Activated gamma-delta T cell treated with anti-CD3 and anti-CD28 coated beads, Interleukin-2, amount 50 U/mL, for 16 hours (primary cell): ENCODE data around the gene LAP3.
"Not testable (repeated sequence)": the region's sequence is repeated elsewhere in the genome, so short reads cannot be mapped to it uniquely, and the experiment has no call there.

Experiments used
- DNase-seq: peaks from one replicate; pipeline ENCODE4 v3.0.0-alpha.2; 2020; ENCODE audit warnings: low read depth

Gene LAP3

DNA sequence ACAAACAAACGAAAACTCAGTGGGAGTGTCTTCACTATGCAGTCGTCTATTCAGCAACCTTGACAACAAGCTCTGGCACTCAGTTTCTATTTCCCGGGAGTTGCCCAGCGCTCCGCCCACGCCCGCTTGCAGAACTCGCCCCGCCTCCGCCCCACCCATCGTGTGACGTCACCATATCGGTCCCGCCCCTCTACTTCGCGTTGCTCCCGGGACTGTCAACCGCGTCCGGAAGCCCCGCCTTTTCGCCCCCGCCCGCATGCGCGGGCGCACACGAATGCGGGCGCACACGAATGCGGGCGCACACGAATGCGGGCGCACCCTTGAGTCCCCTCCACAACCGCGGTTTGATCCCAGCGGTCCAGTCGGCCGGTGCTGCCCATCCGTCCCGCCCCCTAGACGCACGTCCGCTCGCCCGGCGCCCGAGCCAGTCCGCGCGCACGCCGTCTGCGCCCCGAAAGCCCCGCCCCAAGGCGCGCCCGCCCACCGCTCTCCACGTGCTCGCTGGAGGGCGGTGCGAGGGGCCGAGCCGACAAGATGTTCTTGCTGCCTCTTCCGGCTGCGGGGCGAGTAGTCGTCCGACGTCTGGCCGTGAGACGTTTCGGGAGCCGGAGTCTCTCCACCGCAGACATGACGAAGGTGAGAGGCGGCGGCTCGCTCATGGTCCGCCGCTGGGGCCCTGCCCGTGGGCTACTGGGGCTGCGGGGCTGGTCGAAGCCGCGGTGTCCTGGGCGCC, at the start of gene LAP3:
LAP3 (plus strand) TSS at position 267 of the 733 bp plus-strand sequence; CDS start at position 535, 268 bp downstream.
- peak; percentile 99 for DNase-seq

DNA sequence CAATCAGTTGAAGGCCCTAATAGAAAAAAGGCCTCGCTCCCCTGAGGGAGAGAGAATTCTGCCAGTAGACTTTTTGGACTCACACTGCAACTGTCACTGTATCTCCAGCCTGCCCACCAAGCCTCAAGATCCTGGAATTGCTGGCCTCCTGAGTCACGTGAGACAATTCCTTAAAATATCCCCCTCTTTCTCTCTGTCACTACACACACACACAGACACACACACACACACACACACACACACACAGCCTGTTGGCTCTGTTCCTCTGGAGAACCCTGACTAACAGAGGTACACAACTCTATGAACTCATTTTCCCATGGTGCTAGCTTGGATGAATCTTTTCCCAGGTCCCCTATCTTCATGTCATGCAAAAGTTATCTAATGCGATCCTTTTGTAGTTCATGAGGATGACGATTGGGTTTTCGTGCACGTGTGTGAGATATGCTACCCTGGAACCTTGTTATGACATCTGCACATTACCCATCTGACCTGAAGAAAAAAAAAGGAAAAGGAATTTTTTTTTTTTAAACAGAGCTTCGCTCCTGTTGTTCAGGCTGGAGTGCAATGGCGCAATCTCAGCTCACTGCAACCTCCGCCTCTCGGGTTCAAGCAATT, 48.3 kb upstream of the LAP3 start:
- no peak for DNase-seq

DNA sequence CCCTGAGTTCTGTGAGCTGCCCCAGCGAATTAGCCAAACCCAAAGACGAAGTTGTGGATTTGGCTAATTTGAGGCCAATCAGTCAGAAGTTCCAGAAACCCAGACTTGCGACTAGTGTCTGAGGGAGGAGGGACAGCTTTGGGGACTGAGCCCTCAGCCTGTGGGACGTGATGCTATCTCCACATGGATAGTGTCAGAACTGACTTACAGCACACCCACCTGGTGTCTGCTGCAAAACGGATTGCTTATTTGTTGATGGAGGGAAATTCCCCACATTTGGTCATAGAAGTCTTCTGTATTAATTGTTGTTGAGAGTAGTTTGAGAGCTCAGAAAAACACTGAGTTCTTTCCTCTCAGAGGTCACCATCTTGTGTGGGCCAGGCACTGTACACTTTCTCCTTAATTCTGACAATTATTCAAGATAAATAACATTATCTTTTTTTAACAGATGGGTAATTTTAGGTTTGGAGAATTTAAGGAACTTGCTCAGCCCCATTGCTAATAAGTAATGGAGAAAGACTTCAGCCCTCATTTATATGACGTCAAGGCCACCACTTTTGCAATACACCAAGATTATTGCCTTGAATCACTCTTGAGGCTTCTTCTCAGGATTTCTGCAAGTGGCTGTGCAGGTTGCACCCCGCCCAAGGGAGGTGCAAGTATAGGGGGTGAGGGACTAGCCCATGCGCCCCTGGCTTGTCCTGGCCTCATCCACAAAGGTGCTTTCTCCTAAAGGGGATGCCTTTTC, 45.3 kb upstream of the LAP3 start:
- no peak for DNase-seq

DNA sequence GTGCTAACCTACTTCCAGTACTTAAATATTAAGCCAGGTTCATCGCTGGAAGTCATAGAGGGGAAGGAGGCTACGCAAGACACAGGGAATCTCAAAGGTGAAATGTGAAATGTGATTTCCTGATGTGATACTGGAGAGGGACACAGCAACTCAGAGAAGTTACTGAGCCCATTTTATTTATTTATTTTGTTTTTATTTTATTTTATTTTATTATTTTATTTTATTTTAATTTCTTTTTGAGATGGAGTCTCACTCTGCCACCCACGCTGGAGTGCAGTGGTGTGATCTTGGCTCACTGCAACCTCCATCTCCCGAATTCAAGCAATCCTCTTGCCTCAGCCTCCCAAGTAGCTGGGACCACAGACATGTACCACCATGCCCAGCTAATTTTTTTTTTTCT, 42.3 kb upstream of the LAP3 start:
- DNase-seq = no peak

DNA sequence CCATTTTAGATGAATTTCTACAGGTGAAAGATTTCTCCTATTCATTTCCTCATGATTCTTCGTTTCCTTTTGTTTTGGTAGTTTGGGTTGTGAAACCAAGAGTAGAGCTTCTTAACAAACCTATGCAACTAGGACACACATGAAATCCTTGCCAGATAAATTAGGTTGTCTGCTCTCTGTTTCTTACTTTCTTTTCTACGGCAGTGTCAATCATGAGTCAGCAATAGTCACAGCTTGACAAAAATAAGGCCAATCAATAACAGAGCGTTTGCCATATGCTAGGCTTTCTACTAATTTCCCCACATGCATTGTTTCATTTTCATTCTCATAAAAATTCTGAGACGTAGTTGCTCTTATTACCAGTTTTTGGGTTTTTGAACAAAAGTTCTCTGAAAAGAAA, 41.8 kb upstream of the LAP3 start:
- DNase-seq = no peak

DNA sequence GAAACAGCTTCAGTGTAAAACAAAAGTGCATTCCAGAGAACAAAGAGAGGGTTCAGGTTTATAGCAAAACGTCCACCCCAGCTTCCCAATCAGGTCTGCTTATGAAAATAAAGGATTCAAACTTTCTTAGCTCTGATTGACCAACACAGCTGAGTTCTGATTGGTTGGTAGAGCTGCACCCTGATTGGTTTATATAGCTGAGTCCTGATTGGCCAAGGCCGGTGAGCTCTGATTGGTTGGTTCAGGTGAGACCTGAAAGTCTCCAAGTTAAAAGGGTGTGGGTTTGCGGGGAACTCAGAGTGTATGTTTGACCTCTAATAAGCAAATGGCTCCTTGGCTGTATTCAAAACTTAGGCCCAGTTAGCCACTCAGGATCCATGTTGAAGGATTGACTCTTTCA, 41.1 kb upstream of the LAP3 start:
- DNase-seq = no peak

DNA sequence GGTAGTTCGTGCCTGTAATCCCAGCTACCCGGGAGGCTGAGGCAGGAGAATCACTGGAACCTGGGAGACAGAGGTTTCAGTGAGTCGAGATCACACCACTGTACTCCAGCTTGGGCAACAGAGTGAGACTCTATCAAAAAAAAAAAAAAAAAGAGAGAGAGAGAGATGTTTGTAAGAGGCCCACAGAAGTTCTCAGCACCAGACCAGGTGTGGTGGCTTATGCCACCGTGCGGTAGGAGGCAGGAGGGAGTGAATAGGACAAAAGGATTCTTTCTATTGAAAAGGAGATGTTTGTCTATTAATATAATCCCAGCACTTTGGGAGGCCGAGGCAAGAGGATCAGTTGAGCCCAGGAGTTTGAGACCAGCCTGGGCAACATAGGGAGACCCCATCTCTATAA, 39.9 kb upstream of the LAP3 start:
- not testable (repeated sequence) for DNase-seq

DNA sequence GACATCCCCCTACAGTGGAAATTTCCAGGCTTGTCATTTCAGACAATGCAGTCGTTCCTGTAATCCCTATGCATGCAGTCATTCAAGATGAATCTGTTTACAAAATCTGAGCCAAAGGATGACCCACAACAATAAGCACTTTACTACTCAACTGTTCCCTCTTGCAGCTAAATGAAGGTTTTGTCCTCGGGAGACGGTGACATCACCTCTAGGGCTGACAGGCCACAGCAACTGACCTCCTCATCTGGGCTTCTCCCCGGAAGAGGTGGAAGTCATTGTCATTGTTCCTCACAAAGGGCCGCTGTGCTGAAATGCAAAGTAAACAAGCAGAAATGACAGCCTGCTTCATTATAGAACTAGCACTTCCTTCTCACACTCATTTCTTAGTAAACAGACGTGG, 32.8 kb upstream of the LAP3 start:
- no peak for DNase-seq

DNA sequence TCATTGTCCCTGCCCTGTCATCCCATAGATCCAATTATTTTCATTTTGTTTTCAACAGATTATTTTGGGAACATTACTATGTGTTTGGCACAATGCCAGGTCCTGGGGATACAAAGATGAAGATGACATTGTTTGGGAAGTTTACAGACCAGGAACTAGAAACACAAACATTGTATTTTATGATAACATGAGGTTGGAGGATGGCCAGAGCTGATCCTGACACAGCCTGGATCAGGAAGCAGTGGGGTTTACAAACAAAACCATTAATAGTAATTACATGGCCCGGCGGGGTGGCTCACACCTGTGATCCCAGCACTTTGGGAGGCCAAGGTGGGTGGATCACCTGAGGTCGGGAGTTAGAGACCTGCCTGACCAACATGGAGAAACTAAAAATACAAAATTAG, 32.2 kb upstream of the LAP3 start:
- no peak for DNase-seq

DNA sequence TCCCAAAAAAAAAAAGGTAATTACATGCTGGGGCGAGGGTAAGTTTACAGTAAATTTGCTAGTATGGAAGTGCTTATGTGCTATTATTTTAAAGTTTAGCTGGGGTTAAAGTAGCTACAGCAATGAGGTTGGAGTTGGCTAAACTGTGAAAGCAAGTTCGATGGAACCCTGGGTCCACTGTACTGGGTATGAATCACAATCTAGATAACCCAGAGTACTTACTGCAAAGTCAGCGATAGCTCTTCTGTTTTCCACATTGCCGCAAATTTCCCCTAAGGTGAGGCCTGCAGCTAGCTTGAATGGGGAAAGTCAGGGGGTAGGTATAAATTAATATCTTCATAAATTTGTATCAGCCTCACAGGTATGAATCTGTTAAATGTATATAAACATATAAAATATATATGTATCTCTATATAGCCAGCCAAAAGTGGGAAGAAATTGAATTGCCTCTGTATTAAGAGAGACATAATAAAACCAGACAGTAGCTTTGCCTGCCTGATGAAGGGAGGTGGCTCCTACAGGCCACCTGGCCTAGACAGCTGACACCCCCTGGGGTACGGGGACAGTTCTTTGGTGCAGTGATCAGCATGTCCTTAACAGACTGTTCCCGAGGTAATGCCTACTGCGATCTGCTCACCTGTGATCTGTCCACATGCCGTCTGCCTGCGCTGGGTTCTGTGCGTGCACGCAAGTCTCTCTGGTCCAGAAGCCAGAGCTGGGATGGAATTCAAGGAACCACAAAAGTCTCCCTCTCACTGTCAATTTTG, 31.4 kb upstream of the LAP3 start:
- DNase-seq = no peak

DNA sequence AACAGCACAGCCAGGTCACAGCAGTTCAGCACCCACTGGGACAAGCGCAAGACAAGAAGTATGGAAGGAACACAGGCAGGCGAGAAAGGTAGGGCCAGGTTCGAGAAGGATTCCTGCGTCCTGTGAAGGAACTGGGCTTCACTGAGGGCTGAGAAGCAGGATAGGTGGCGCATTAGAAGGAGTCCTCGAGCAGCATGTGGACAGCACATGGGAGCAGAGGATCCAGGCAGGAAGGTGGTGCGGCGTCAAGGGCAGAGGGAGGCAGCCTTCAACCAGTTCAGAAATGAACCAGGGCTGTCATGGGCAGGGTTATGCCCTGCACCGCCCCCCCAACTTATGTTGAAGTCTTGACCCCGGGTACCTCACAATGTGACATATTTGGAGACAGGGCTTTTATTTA, 30.8 kb upstream of the LAP3 start:
- DNase-seq = no peak

DNA sequence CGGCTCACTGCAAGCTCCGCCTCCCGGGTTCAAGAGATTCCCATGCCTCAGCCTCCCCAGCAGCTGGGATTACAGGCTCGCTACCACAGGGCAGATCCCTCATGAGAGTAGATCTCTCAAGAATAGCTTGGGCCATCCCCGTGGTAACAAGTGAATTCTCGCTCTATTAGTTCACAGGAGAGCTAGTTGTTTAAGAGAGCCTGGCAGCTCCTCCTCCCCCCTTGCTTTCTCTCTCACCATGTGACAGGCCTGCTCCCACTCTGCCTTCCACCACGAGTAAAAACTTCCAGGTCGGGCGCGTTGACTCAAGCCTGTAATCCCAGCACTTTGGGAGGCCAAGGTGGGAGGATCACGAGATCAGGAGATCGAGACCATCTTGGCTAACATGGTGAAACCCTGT, 30.3 kb upstream of the LAP3 start:
- no peak for DNase-seq

DNA sequence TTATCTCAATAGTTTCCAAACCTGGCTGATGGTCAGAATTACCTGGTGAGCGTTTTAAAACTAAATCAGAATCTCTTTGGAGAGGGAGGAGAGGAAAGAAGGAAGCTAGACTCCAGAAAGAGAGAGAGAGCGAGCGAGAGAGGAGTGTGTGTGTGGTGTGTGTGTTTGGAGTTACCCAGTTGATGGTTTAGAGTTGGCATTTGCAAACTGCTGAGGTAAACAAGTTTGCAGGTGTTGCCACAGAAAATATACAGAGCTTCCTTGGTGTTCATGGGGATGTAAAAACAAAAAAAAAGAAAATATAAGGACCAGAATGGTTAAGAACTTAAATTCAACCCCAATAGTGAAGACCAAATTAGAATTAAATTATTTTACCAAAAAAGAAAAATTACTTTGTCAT, 26.4 kb upstream of the LAP3 start:
- no peak for DNase-seq

DNA sequence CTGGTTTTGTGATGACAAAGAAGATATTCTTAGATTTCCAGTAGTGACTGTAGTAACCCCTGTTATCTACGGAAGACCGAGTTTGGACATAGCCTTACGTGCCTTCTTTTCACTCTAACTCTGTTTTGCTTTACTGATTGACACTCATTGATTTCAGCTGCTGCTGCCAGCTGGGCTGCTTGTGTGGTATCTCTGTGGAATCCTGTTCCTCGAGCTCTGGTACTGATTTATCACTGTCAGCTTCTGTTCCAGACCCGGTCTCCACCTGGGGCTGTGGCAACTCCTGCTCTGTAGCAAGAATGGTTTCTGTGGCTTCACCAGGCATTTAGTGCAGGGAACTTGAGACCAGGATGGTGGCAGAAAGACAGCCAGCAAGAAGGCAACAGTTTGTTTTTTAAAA, 24.6 kb upstream of the LAP3 start:
- DNase-seq = no peak

DNA sequence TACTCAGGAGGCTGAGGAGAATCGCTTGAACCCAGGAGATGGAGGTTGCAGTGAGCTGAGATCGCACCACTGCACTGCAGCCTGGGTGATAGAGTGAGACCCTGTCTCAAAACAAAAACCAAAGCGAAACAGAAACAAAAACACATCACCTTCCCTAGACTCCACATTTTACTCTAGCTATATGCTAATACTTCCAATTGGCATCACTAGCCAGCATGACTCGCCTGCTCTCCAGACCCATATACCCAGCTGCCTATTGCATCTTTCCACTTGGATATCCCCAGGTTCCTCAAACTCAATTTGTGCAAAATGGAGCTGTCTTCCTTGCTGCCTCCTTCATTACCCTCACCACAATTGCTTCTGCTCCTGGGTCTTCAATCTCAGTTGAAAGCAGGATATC, 22.4 kb upstream of the LAP3 start:
- DNase-seq = no peak

DNA sequence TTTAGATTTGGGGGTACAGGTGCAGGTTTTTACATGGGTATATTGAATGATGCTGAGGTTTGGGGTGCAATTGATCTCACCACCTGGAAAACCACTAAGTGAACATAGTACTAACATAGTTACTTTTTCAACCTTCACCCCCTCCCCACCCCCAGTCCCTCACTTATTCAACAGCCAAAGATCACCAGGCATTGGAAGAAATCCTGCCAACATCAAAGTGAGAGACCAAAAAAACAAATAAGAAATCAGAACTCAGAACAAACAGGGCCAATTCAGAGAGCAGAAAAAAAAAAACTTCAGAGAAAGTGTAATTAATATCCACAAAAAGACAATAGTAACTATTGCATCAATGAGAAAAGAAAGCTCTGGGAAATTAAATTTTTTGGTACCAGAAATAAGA, 20.5 kb upstream of the LAP3 start:
- no peak for DNase-seq

DNA sequence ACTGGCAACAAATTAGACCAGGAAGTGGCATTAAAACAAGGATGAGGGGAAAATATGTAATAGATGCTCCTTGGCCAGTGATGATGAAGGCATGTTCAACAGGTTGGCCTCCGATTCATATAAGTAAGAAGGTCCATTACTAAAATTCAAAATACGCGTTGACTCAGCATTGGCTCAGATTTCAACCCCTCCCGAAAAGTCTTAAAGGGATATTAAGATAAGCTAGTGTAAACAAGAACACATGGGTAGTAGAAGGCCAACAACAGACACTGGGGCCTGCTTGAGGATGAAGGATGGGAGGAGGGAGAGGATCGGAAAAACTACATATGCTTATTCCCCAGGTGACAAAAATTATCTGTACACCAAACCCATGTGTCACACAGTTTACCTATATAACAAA, 19.1 kb upstream of the LAP3 start:
- DNase-seq = no peak

DNA sequence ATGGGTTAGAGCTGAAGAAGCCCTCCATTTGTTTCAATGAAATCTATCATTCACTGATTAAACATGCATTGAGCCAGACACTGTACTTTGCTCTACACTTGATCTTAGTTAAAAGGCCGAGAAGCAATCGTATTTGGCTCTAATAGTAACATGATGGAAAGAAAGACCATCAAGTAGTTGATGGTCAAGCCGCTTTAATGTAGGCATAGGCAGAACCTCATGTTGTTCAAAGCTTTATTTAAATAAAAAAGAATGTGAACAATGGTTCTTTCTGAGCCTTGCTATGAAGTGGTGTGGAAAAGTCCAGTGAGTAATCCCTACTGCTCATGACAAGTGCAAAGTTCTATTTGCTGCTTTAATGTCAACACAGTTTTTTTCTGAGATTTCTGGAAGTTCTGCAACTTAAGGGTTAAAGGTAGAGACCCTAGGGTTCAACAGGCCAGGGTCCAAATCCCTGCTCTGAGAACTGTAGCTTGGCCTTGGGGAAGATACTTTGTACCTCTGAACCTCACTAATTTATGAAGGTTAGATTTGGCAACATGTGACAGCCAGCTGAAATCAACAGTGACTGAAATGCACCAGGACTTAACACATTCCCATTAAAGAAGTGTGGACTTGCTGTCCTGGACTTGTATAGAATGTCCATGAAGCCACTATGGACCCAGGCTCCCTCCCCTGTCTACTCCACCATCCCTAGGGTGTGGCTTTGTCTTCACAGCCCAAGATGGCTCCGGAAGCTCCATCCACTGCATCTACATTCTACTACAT, 17.9 kb upstream of the LAP3 start:
- DNase-seq = no peak

DNA sequence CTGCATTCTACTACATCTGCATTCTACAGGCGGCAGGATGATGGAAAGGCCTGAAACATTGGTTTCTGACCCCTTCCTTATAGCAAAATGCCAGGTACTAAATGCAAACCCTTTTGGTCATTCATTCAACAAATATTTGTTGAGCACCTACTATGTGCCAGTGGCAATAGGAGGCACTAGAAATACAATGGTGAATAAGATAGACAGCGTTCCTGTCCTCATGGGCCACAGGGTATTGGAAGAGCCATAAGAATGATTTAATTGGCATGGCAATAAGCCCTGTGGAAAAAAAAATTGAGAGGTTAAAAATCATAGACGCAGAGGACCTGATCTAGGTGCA, 17.3 kb upstream of the LAP3 start:
- DNase-seq = no peak

DNA sequence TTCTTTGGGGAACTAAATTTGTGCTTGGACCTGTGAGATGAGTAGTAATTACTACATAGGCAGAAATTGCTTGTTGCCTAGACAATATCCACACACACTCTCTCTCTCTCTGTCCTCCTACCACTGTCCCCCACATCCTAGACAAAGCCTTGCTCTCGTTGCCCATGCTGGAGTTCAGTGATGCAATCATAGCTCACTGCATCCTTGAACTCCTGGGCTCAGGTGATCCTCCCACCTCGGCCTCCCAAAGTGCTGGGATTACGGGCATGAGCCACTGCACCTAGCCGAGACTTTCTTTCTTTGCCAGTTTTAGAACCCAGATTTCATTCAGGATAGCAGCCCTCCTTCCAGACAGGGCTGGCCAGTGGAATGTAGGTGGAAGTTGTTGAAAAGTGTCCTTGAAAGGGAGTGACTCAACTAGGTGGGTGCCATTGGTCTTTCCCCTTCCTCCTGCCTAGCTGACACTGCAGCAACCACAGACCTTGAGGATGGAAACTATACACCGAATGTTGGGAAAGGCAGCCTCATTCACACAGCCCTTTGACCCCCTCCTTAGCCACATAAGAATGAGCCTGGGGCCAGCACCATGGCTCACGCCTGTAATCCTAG, 16.8 kb upstream of the LAP3 start:
- no peak for DNase-seq

DNA sequence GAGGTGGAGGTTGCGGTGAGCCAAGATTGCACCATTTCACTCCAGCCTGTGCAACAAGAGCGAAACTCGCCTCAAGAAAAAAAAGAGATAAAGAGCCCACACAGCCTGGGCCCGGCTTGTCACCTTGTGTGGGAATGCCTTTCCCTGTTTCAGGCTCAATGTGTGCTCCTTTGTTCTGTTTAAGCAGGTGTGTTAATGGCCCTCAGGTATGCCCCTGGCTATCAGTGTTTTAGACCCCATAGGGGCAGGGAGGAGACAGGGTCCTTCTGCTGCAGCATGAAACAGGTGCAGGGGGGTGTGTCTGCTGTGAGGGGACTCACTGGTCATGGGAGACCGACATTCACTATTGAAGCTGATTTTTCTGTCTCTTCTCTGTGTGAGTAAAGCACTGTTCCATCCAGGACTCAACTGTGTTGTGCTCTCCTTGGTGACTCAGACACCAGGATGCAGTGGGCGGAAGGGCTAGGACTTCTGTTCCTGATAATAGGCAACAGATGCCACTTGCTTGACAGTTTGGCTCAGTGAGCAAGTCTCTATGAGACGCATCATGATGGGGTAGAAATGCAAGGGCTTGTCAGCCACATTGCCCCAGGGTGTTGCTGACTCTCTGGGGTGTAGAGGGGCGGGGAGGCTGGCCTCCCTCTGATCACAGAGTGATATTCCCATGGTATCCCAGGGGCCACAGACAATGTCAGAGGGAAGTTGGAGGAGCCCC, 15.6 kb upstream of the LAP3 start:
- no peak for DNase-seq
